ENCODE data around the gene OR2H1.

Gene OR2H1

DNA sequence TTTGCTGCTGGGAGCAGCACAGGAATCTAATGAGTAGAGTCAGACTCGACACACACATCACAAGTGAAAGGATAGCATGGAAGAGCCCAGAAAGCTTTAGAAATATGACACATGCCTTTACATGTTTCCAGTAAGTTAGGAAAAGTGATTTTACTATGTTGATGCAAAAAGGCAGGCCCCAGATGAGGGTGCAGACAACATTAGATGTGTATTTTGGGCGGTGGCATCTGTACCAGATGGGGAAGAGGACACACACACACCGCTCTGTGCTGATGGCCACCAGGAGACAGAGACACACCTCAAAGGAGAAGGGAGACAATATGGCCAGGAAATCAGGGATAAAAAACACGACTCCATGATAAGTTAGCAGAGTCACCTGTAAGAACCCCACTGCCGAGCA is 30.2 kb downstream of the OR2H1 start:
- H3K9ac ChIP-seq: no peak overlapping the region
- no peak for TF ChIP-seq CTCF (IDR thresholded peaks at IDR 0.05)
- no peaks in the 10 kb centered on the region for H3K36me3 ChIP-seq (ENCODE audit: control insufficient read depth, insufficient read depth, low read length)
- H3K79me2 ChIP-seq: no peaks in the 10 kb centered on the region
- H2AFZ ChIP-seq: no peak overlapping the region
- H3K9me3 ChIP-seq (ENCODE audit: control insufficient read depth, low read length): no peaks in the 10 kb centered on the region
- H3K4me2 ChIP-seq (ENCODE audit: low read length): no peak overlapping the region
- no peak overlapping the region for H3K4me3 ChIP-seq (ENCODE audit: low read depth, low read length)
- H3K27ac ChIP-seq: no peak overlapping the region
- no peaks in the 10 kb centered on the region for H3K4me1 ChIP-seq
- H3K27me3 ChIP-seq (ENCODE audit: control insufficient read depth, insufficient read depth, low read length): no peaks in the 10 kb centered on the region

- Histone ChIP-seq H3K4me3 (ENCODE audit: low read depth, low read length) (no peak within 1 kb of the TSS), H3K9ac (no peak within 1 kb of the TSS), H3K27ac (no peak within 1 kb of the TSS), H3K9me3 (ENCODE audit: control insufficient read depth, low read length) (no peaks in the 10 kb centered on the region), H3K36me3 (ENCODE audit: control insufficient read depth, insufficient read depth, low read length) (no peaks in the 10 kb centered on the region), H3K4me1 (no peaks in the 10 kb centered on the region), H3K27me3 (ENCODE audit: control insufficient read depth, insufficient read depth, low read length) (no peaks in the 10 kb centered on the region), H3K4me2 (ENCODE audit: low read length) (no peak within 1 kb of the TSS), H2AFZ (no peak within 1 kb of the TSS), H3K79me2 (no peaks in the 10 kb centered on the region)
- no peak for TF ChIP-seq CTCF (IDR thresholded peaks at IDR 0.05)
These were observed 30.7 kb downstream of the OR2H1 start, which contains the start of gene MAS1L for GRCh38 chr6:29487660-29488059. Gene MAS1L, minus strand, starts transcription at chr6:29487956. Its CDS starts 54 bp downstream, at chr6:29487902.

DNA sequence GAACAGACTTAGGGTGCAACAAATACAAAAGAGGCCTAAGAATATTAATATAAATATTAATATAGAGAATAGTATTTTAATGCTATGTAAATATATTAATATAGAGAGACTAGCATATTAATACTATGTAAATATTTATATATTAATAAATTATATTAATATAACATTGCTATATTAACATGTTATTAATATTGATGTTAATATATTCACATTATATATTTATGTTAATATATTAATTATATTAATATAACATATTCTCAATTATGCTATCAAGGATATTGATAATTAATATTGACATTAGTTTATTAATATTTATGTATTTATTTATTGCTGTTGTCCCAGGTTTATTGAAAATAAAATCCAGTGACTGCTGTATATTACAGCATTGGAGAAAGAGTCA is 31.9 kb downstream of the OR2H1 start:
- Histone ChIP-seq H3K79me2 (no peaks in the 10 kb centered on the region), H3K36me3 (ENCODE audit: control insufficient read depth, insufficient read depth, low read length) (no peaks in the 10 kb centered on the region), H3K4me2 (ENCODE audit: low read length) (no peak overlapping the region), H3K9ac (no peak overlapping the region), H3K27ac (no peak overlapping the region), H3K9me3 (ENCODE audit: control insufficient read depth, low read length) (no peaks in the 10 kb centered on the region), H2AFZ (no peak overlapping the region), H3K27me3 (ENCODE audit: control insufficient read depth, insufficient read depth, low read length) (no peaks in the 10 kb centered on the region), H3K4me1 (no peaks in the 10 kb centered on the region), H3K4me3 (ENCODE audit: low read depth, low read length) (no peak overlapping the region)
- no peak for TF ChIP-seq CTCF (IDR thresholded peaks at IDR 0.05)

DNA sequence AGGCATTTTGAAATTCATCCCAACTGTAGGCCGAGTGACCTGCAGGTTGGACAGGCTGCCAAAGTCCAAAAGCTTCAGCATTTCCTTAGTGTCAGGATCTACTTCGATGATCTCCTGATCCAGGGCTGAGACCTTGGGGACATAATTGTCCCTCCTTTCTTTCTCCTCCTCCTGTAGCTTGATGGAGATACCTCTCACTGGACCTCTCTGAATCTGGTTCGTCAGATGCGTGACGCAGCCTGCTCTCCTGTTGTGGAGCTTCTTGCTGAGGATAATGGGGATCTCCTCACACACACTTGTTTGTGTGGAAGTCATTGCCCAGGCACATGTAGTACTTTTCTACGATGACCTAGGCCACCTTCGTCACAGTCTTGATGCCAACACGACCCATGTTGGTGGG is 32.3 kb downstream of the OR2H1 start:
- Histone ChIP-seq H3K9me3 (ENCODE audit: control insufficient read depth, low read length) (no peaks in the 10 kb centered on the region), H2AFZ (no peak overlapping the region), H3K9ac (no peak overlapping the region), H3K4me1 (no peaks in the 10 kb centered on the region), H3K4me2 (ENCODE audit: low read length) (no peak overlapping the region), H3K27ac (no peak overlapping the region), H3K79me2 (no peaks in the 10 kb centered on the region), H3K4me3 (ENCODE audit: low read depth, low read length) (no peak overlapping the region), H3K27me3 (ENCODE audit: control insufficient read depth, insufficient read depth, low read length) (no peaks in the 10 kb centered on the region), H3K36me3 (ENCODE audit: control insufficient read depth, insufficient read depth, low read length) (no peaks in the 10 kb centered on the region)
- TF ChIP-seq CTCF (IDR thresholded peaks at IDR 0.05): no peak

DNA sequence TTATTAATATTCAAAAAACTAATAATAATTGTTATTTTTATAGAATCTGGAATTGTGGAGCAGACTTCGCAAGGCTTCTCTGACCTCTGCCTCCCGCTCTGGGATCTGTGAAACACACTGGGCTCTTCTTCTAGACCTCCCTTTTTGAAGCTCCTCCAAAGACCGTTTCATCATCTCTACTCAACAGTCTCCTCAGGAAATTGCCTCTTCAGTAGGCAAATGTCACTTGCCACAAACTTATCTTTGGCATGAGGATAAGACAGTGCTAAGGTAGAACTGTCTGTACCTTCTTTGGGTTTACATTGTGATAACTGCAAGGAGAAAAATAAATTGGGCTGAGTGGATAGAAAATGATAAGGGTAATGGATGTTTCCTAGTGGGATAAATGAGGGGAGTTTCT is 33.1 kb downstream of the OR2H1 start:
- H3K9ac ChIP-seq: no peak overlapping the region
- no peaks in the 10 kb centered on the region for H3K9me3 ChIP-seq (ENCODE audit: control insufficient read depth, low read length)
- no peaks in the 10 kb centered on the region for H3K27me3 ChIP-seq (ENCODE audit: control insufficient read depth, insufficient read depth, low read length)
- no peak for TF ChIP-seq CTCF (IDR thresholded peaks at IDR 0.05)
- H3K27ac ChIP-seq: no peak overlapping the region
- no peaks in the 10 kb centered on the region for H3K36me3 ChIP-seq (ENCODE audit: control insufficient read depth, insufficient read depth, low read length)
- no peaks in the 10 kb centered on the region for H3K4me1 ChIP-seq
- H3K4me3 ChIP-seq (ENCODE audit: low read depth, low read length): no peak overlapping the region
- H2AFZ ChIP-seq: no peak overlapping the region
- no peaks in the 10 kb centered on the region for H3K79me2 ChIP-seq
- H3K4me2 ChIP-seq (ENCODE audit: low read length): no peak overlapping the region

All from parathyroid adenoma (tissue), 2 donors.